M059J (cell line): Measurements from ENCODE around the gene ZNF747. TPM values are rescaled to one million over a fixed set of nuclear protein-coding genes. Genes with fewer than 3 reads are reported as not detected.

ENCODE experiments used
- DNase-seq: peaks from one replicate; pipeline ENCODE4 v3.0.0-alpha.2; 2012; ENCODE audit warnings: low read depth
- total RNA-seq: library from RNA; depleted of rRNA; stranded (reverse); fragments of >200 nt; shearing (Covaris generic); gene quantifications from 2 replicates; pipeline ENCODE4 v1.2.3, GENCODE V29; 2014; rRNA removed

The ZNF747 gene
- 3.1 and 7.5 TPM in 2 replicates for total RNA-seq

- DNase-seq: peak; percentile 83
Measured at GRCh38 chr16:30534368-30535105, at the start of gene ZNF747. TSS of gene ZNF747 (minus strand) at chr16:30534858. CDS start at chr16:30534679, 179 bp downstream.

- DNase-seq: no peak
Measured at GRCh38 chr16:30582611-30583340, 48.1 kb upstream of the ZNF747 start.

GRCh38 chr16:30581457-30581856 lies 46.8 kb upstream of the ZNF747 start:
- no peak for DNase-seq

GRCh38 chr16:30574678-30575077 lies 40.0 kb upstream of the ZNF747 start:
- DNase-seq: no peak

GRCh38 chr16:30571445-30572322 lies 37.0 kb upstream of the ZNF747 start, which contains the start of gene ZNF688:
TSS of gene ZNF688 (minus strand) at chr16:30571714. CDS start at chr16:30571629, 85 bp downstream.
- DNase-seq: peak; percentile 97

- DNase-seq: peak; percentile 41
Measured at GRCh38 chr16:30570636-30571444, 36.2 kb upstream of the ZNF747 start.

- no peak for DNase-seq
Measured at GRCh38 chr16:30569746-30570635, 35.3 kb upstream of the ZNF747 start.

GRCh38 chr16:30569281-30569680 lies 34.6 kb upstream of the ZNF747 start:
- DNase-seq: no peak

- DNase-seq: peak; percentile 93
Measured at GRCh38 chr16:30567991-30568638, 33.5 kb upstream of the ZNF747 start.

- peak; percentile 76 for DNase-seq
Measured at GRCh38 chr16:30567160-30567990, 32.7 kb upstream of the ZNF747 start.

GRCh38 chr16:30566531-30566930 lies 31.9 kb upstream of the ZNF747 start:
- DNase-seq: no peak

- no peak for DNase-seq
Measured at GRCh38 chr16:30565984-30566383, 31.3 kb upstream of the ZNF747 start.

GRCh38 chr16:30565526-30565925 lies 30.9 kb upstream of the ZNF747 start:
- no peak for DNase-seq

- no peak for DNase-seq
Measured at GRCh38 chr16:30562021-30562420, 27.4 kb upstream of the ZNF747 start.

- DNase-seq: no peak
Measured at GRCh38 chr16:30561089-30561816, 26.6 kb upstream of the ZNF747 start.

GRCh38 chr16:30559690-30560089 lies 25.0 kb upstream of the ZNF747 start:
- DNase-seq: no peak

GRCh38 chr16:30558789-30559377 lies 24.2 kb upstream of the ZNF747 start:
- no peak for DNase-seq
